HG03354 (cell line): Measurements from ENCODE around the gene CATSPER3.

Source experiments
- ATAC-seq: cut with Tn5 transposase; IDR thresholded peaks from one replicate; pipeline ENCODE4 v1.9.1; 2021; ENCODE audit warnings: mild to moderate bottlenecking; ENCODE audit not compliant: unreplicated experiment, poor library complexity, severe bottlenecking

The CATSPER3 gene

GRCh38 chr5:134967607-134968006 is at the start of gene CATSPER3:
TSS of gene CATSPER3 (plus strand) at chr5:134967907. CDS start at chr5:134967992, 85 bp downstream.
- ATAC-seq: no peak

DNA sequence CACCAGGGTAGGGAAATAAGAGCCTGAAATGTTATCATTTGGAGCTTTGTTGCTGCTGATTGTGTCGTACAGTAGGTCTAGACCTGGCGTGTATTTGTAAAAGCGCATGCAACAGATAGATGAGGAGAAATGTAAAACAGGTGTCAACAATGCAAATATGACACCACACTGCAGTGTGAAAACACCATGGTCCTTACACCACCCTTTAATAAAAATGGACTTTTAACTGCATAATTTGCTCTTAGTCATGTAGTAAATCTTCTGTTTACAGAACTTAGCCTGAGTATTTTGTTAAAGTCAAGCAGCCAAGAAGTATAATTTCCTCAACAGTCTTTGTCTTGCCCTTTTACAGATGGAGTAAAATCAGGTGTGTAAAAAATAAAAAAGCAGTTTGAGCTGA is 48.8 kb upstream of the CATSPER3 start:
- ATAC-seq: no peak

- ATAC-seq: no peak
Observed at GRCh38 chr5:134920848-134921575, 46.7 kb upstream of the CATSPER3 start.

DNA sequence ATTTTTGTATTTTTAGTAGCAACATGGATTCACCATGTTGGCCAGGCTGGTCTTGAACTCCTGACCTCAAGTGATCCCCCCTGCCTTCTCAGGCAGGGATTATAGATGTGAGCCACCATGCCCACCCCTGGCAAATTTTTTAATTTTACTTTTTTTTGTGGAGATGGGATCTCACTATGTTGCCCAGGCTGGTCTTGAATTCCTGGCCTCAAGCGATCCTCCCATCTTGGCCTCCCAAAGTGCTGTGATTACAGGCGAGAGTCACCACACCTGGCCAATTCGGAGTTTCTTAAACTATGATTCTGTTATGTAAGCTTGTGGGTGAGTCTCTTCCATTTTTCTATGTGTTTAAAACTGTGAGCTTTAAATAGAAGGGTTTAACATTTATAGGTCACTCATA is 35.2 kb upstream of the CATSPER3 start:
- no peak for ATAC-seq

GRCh38 chr5:134934202-134934601 is 33.5 kb upstream of the CATSPER3 start:
- no peak for ATAC-seq

DNA sequence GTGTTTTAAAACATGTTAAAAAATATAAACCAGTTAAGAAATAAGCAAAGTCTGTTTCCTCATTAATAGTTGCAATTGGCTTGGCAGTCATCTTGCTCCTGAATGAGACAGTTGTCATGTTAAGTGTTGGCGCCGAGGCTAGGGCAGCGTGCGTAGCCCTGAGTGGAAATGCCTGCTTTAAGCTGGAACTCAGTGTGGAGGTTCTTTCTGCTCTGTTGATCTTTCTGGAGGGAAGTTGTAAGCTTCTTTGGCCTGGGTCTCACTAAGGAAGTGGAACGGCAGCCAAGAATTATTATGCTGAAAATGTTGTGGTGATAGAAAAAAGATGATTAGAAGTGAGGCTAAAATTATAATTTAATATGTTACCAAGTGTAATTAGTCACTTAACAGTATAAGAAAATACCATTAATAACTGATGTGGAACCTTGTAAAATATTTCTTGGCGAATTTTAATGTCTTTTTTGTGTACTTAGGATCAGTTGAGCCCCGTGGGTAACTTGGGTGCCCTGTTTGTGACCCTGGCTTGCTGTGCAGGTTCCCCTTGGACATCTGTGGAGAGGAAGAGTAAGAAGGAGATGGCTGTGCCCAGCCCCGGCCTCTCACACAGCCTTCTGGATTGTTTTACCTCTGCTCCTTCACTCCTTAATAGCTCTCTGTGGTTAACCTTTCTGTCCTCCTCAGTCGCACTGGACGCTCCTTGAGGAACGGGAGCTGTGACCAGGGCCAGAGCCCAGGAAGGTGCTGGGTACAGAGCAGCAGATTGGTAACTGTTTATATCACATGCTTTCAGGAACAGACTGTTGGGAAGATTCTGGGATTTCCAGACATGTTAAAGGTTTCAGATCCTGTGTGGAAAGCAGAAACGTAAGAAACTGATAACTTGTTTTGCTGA is 31.8 kb upstream of the CATSPER3 start:
- no peak for ATAC-seq

- no peak for ATAC-seq
Observed at GRCh38 chr5:134937526-134937925, 30.2 kb upstream of the CATSPER3 start.

GRCh38 chr5:134938030-134938429 is 29.7 kb upstream of the CATSPER3 start:
- ATAC-seq: no peak

DNA sequence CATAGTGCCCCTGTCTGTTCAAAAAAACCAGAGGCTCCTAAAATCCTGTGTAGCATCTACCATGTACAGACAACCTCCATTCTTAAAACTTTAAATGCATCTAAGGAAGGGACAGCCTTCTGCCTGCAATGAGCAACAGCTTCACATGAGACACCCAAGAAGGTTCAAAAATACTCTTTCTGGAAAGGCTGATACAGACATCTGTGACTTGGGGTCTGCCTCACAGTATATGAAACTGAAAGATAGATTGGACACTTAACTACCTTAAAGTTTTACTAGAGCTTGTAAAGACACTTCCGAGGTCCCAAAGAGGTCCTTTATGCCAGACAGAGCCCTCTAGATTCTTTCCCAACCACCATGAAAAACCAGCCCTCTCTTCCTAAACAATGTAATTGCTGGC is 28.2 kb upstream of the CATSPER3 start:
- no peak for ATAC-seq

- ATAC-seq: no peak
Observed at GRCh38 chr5:134943547-134943946, 24.2 kb upstream of the CATSPER3 start.

DNA sequence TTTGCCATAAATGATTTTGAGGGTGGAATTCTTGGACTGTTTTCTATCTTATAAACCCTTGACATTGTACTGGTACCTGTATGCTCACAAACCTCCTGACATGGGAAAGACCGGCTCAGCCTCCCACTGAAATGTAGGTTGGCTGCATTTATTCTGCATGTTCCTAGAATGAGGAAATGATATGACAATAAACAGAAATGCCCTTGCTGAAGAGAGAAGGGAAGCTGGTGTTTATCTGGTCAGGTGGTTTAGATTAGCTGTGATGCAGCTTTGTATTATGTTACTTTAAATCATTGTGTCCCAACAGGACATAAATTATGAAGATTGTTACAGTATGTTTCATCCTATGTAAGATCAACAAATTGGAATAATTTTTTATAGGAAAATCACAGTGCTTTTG is 23.1 kb upstream of the CATSPER3 start:
- ATAC-seq: no peak

GRCh38 chr5:134945041-134945440 is 22.7 kb upstream of the CATSPER3 start:
- no peak for ATAC-seq

- ATAC-seq: no peak
Observed at GRCh38 chr5:134948911-134949310, 18.8 kb upstream of the CATSPER3 start.

- ATAC-seq: no peak
Observed at GRCh38 chr5:134949316-134949715, 18.4 kb upstream of the CATSPER3 start.

- ATAC-seq: no peak
Observed at GRCh38 chr5:134957920-134958608, 9.6 kb upstream of the CATSPER3 start.

DNA sequence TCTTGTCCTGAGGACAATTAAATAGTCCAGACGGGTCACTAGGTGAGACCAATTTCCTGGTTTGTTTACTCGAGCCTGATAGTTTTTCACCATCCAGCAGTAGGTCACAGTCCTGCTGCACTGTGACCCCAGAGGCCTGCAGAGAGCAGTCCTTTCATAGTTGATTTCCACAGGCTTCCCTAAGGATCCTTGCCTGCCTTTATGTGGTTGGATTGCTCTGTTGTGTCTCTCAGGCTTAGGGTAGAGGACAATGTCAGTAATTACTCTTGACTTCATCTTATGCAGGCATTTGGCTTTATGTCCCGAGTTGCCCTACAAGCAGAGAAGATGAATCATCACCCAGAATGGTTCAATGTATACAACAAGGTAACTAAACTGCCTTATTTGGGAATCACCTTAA is 9.0 kb upstream of the CATSPER3 start:
- no peak for ATAC-seq

- ATAC-seq: no peak
Observed at GRCh38 chr5:134963098-134963497, 4.6 kb upstream of the CATSPER3 start.

DNA sequence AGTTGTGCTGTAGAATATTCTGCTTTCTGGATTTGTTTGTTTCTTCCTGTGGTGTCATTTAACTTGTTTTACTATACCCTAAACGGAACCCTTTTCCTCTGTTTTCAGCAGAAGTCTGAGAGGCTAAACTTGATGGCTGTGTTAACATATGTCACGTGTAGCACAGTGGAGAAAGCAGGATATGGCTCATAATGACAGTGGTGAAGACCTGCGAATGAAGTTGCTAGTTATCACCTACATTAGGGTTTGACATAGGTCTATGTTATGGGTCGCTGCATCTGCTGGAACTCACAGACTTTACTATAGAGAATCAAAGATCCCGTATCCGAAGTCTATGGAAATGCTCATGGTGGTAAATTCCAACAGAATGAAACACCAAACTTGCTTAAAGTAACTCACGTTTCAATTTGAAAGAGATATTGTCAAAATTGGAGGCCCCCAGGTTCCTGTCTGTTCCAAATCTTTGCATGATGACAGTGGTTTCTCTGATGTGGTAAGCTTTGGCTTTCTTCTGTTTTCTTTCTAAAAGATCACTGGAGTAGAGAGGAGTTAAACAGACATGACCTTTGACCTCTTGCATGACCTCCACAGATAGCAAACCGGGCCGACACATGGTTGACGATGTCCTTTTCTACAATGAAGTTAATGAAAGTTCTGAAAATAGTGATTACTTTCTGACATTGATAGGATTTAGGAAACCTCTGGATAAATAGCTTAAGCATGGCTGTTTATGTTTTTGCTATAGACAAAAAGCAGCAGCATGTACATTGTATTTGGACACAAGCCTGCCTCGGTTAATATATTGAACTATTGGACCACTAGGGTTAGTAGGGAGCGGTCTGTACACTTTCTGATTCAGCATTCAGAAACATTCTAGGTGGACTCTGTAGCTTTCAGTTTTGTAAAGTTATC is 3.1 kb upstream of the CATSPER3 start:
- no peak for ATAC-seq

GRCh38 chr5:134965271-134965825 is 2.4 kb upstream of the CATSPER3 start:
- no peak for ATAC-seq
